GM12878 (cell line): Measurements from ENCODE around the gene GNB3. TPM values are rescaled to one million over a fixed set of nuclear protein-coding genes. Genes with fewer than 3 reads are reported as not detected.
"Not testable (repeated sequence)": the region's sequence is repeated elsewhere in the genome, so short reads cannot be mapped to it uniquely, and the experiment has no call there.

Source experiments
- ATAC-seq: fragments of 200-7000 bp; cut with Tn5 transposase; 3 replicates; pipeline ENCODE4 v1.9.1; 2020; ENCODE audit warnings: mild to moderate bottlenecking, moderate library complexity
- BruUV-seq: library from RNA; stranded (reverse); fragments of 400-500 nt; replicated peaks from 2 replicates; lab custom pipeline; 2021; lab: Mats Ljungman, UMichigan
- CTCF ChIA-PET: fragments of 300-600 bp; sonication (Branson Sonifier 250); formaldehyde crosslinking; extraction: SDS; loops from one replicate; lab custom pipeline; 2021; ENCODE audit warnings: inconsistent platforms; lab: Yijun Ruan, JAX
- POLR2A ChIA-PET: fragments of 350-600 bp; formaldehyde crosslinking; extraction: SDS; loops from one replicate; lab custom pipeline; 2021; ENCODE audit warnings: inconsistent platforms; lab: Charles Lee
- RAD21 ChIA-PET: fragments of 300-600 bp; sonication (Branson Sonifier 250); formaldehyde crosslinking; loops from one replicate; lab custom pipeline; 2023; ENCODE audit warnings: antibody characterized with exemption; ENCODE audit not compliant: unreplicated experiment; lab: Charles Lee
- SMC1A ChIA-PET: fragments of 300-600 bp; sonication (Branson Sonifier 250); formaldehyde crosslinking; loops from one replicate; lab custom pipeline; 2023; ENCODE audit not compliant: unreplicated experiment, uncharacterized antibody; lab: Charles Lee
- DNase-seq: peaks from one replicate; pipeline ENCODE4 v3.0.0-alpha.2; 2011; ENCODE audit warnings: low read depth, low spot score
- FAIRE-seq: peaks from 3 replicates; lab custom pipeline; 2011; peaks lifted over from hg19 to GRCh38; lab: Jason Lieb, UNC
- H2AFZ ChIP-seq: 2 replicates; pipeline ENCODE4 v1.6.0; 2011; ENCODE audit warnings: low read depth, low read length, control low read depth; ENCODE audit not compliant: control insufficient read depth
- H3K27ac ChIP-seq: 2 replicates; pipeline ENCODE4 v1.5.1; 2011; ENCODE audit warnings: control low read depth; ENCODE audit not compliant: control insufficient read depth, insufficient read depth
- H3K27me3 ChIP-seq, 2 experiments: replicated peaks in 1 of 2; 2 replicates each; pipeline versions ENCODE4 v1.6.0 to v1.6.1; 2011; ENCODE audit warnings: low read length in 1 of 2; ENCODE audit not compliant: control insufficient read depth in 2 of 2, insufficient read depth in 2 of 2
- H3K36me3 ChIP-seq, 2 experiments: 2 replicates each; pipeline ENCODE4 v1.5.1; 2011; ENCODE audit warnings: low read length in 1 of 2; ENCODE audit not compliant: control insufficient read depth in 2 of 2, insufficient read depth in 2 of 2
- H3K4me1 ChIP-seq: 2 replicates; pipeline ENCODE4 v1.6.1; 2011; ENCODE audit warnings: mild to moderate bottlenecking, low read length, moderate library complexity, mixed read lengths; ENCODE audit not compliant: control insufficient read depth, insufficient read depth
- H3K4me2 ChIP-seq: 2 replicates; pipeline ENCODE4 v1.6.0; 2011; ENCODE audit warnings: control low read depth; ENCODE audit not compliant: control insufficient read depth, insufficient read depth
- H3K4me3 ChIP-seq: fragments of 200-600 bp; sonication (generic); 2 replicates; pipeline ENCODE4 v1.5.1; 2016
- H3K79me2 ChIP-seq: 2 replicates; pipeline ENCODE4 v1.6.0; 2011; ENCODE audit warnings: low read length; ENCODE audit not compliant: control insufficient read depth, insufficient read depth
- H3K9ac ChIP-seq: 2 replicates; pipeline ENCODE4 v1.8.0; 2011; ENCODE audit warnings: low read length, control low read depth, mixed read lengths; ENCODE audit not compliant: control insufficient read depth, insufficient read depth
- H3K9me3 ChIP-seq: replicated peaks from 3 replicates; pipeline ENCODE4 v1.5.1; 2011; ENCODE audit warnings: mild to moderate bottlenecking, low read length; ENCODE audit not compliant: control insufficient read depth, insufficient read depth
- H4K20me1 ChIP-seq: 2 replicates; pipeline ENCODE4 v1.6.0; 2011; ENCODE audit not compliant: control insufficient read depth, insufficient read depth
- CBX5 ChIP-seq: sonication (generic); IDR thresholded peaks from 2 replicates; pipeline ENCODE4 v1.6.1; 2016; ENCODE audit warnings: low read depth, moderate library complexity, mild to moderate bottlenecking, inconsistent platforms
- MXI1 ChIP-seq: fragments of 150-350 bp; IDR thresholded peaks from 2 replicates; pipeline ENCODE4 v1.6.1; 2011; ENCODE audit warnings: low read depth, mild to moderate bottlenecking, inconsistent platforms, low read length, improper control_type of control experiment
- NR2C1 ChIP-seq: fragments of 450-650 bp; IDR thresholded peaks from 2 replicates; pipeline ENCODE4 v1.6.1; 2017; ENCODE audit warnings: antibody characterized with exemption, mild to moderate bottlenecking, moderate library complexity
- NR2C2 ChIP-seq: IDR thresholded peaks from 2 replicates; pipeline ENCODE4 v1.6.1; 2011; ENCODE audit warnings: borderline replicate concordance, low read depth; ENCODE audit not compliant: control insufficient read depth, insufficient read length
- RCOR1 ChIP-seq: conservative IDR thresholded peaks from 2 replicates; pipeline ENCODE4 v1.6.1; 2012; ENCODE audit warnings: low read depth, low read length, improper control_type of control experiment
- SMAD1 ChIP-seq: fragments of 450-650 bp; IDR thresholded peaks from 2 replicates; pipeline ENCODE4 v1.6.1; 2018; ENCODE audit warnings: mild to moderate bottlenecking, low read depth; ENCODE audit not compliant: partially characterized antibody
- SRF ChIP-seq, 2 experiments: IDR thresholded peaks; 2 replicates each; pipeline ENCODE4 v1.6.1; 2011; ENCODE audit warnings: low read depth in 2 of 2, low read length in 2 of 2, mild to moderate bottlenecking in 1 of 2, moderate library complexity in 1 of 2
- WGBS: methylation state at CpG from one replicate; pipeline ENCODE4 v1.1.6; 2016; ENCODE audit warnings: low lambda C conversion rate; ENCODE audit not compliant: insufficient replicate concordance, insufficient coverage; ENCODE audit errors: missing lambda C conversion rate; 5-methylcytosine and 5-hydroxymethylcytosine counted together
- in situ Hi-C: fragments of 300-500 bp; cut with MboI; formaldehyde crosslinking; loops from 9 replicates; pipeline ENCODE4 v1.14.3; 2018; ENCODE audit warnings: mixed read lengths
- intact Hi-C: fragments of 100-400 bp; cut with micrococcal nuclease; formaldehyde crosslinking; loops from one replicate; pipeline ENCODE4 v1.14.2; 2022; ENCODE audit not compliant: unreplicated experiment
- polyA plus RNA-seq, 11 experiments: library from polyadenylated mRNA; depleted of rRNA in 4 of 11; unstranded in 6 of 11; stranded (reverse) in 5 of 11; fragments of >200 nt; fragmentation: Nextera tagmentation in 4 of 11; fragmentation: Illumina TruSeq in 1 of 11; extraction: Ambion mirVana in 4 of 11; extraction: Trizol in 1 of 11; gene quantifications; 1 replicate in 1 of 11; 2 replicates in 10 of 11; pipeline versions ENCODE4 v1.2.1 to v1.2.3, GENCODE V29; 2011 to 2016; ENCODE audit warnings: inconsistent platforms in 2 of 11, missing spikeins in 2 of 11, low read depth in 1 of 11
- total RNA-seq, 4 experiments: library from RNA; depleted of rRNA in 3 of 4; stranded (reverse); fragments of >200 nt in 3 of 4; fragmentation: Illumina TruSeq in 1 of 4; extraction: Trizol in 1 of 4; gene quantifications; 2 replicates each; pipeline versions ENCODE4 v1.2.1 to v1.2.3, GENCODE V29; 2013 to 2021
- TF ChIP-seq, protein P1 (sequence below): fragments of 450-650 bp; formaldehyde crosslinking; IDR thresholded peaks from 2 replicates; pipeline ENCODE4 v1.4.0; 2022; ENCODE audit warnings: mild to moderate bottlenecking, moderate library complexity

Gene GNB3
- total and polyA plus RNA-seq, 10 of the 15 experiments (the other 5 are each of a cell fraction or from before 2014, with no cell fraction given) = 0.05 to 1.1 (median 0.36) TPM

DNA sequence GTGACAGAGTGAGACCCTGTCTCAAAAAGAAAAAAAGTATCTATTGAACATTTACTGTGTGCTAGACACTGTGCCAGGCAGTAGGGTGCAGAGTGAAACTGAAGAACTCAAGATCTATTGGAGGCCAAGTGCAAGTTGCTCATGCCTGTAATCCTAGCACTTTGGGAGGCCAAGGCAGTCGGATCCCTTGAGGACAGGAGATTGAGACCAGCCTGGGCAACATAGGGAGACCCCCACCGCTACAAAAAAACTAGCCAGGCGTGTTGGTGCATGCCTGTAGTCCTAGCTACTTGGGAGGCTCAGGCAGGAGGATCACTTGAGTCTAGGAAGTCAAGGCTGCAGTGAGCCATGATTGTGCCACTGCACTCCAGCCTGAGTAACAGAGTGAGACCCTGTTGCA lies 52.0 kb downstream of the GNB3 start:
- intact Hi-C loops = not testable (repeated sequence)
- 94% methylated on average over 3 of the region's 3 CpGs for WGBS

DNA sequence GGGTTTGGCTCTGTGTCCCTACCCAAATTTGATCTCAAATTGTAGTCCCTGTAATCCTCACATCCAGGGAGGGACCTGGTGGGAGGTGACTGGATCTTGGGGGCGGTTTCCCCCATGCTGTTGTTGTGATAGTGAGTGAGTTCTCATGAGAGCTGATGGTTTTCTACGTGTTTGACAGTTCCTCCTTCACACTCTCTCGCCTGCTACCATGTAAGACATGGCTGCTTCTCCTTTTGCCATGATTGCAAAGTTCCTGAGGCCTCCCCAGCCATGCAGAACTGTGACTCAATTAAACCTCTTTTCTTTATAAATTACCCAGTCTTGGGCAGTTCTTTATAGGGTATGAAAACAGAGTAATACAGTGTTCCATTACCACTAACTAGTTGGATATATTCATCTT lies 53.6 kb downstream of the GNB3 start:
- H2AFZ ChIP-seq = no peak overlapping the region
- no peaks in the 10 kb centered on the region for H3K79me2 ChIP-seq
- ChIA-PET RAD21 (no interaction called here), SMC1A (no interaction called here), POLR2A (no interaction called here), CTCF (interaction anchor here (1.4 to 6.1 kb wide), 2 partner anchors 9 to 24 kb away, joined by 4 to 121 read pairs; partner anchors contain the start of genes SPSB2 and TPI1)
- no peak overlapping the region for H3K9ac ChIP-seq
- no peaks in the 10 kb centered on the region for H3K27me3 ChIP-seq
- 70% methylated on average over 3 of the region's 3 CpGs for WGBS
- H3K9me3 ChIP-seq = no peaks in the 10 kb centered on the region
- FAIRE-seq (no peak), ATAC-seq (no peak), DNase-seq (no peak)
- H3K4me2 ChIP-seq = no peak overlapping the region
- no peaks in the 10 kb centered on the region for H4K20me1 ChIP-seq
- no peak overlapping the region for H3K4me3 ChIP-seq
- peaks cover 12% of the 10 kb centered on the region for H3K4me1 ChIP-seq
- in situ Hi-C loops (no loop called here), intact Hi-C loops (no loop called here)
- BruUV-seq = no TSS peak
- no peak overlapping the region for H3K27ac ChIP-seq
- TF ChIP-seq NR2C2 = no peak
- TF ChIP-seq SMAD1 = no peak
- no peak for TF ChIP-seq MXI1
- no peak for TF ChIP-seq SRF (IDR thresholded peaks at IDR 0.05; ENCODE audit: low read depth in 2 of 2, low read length in 2 of 2)
- TF ChIP-seq NR2C1 = no peak
- no peak for TF ChIP-seq RCOR1
- TF ChIP-seq CBX5 = no peak
- TF ChIP-seq, protein P1, sequence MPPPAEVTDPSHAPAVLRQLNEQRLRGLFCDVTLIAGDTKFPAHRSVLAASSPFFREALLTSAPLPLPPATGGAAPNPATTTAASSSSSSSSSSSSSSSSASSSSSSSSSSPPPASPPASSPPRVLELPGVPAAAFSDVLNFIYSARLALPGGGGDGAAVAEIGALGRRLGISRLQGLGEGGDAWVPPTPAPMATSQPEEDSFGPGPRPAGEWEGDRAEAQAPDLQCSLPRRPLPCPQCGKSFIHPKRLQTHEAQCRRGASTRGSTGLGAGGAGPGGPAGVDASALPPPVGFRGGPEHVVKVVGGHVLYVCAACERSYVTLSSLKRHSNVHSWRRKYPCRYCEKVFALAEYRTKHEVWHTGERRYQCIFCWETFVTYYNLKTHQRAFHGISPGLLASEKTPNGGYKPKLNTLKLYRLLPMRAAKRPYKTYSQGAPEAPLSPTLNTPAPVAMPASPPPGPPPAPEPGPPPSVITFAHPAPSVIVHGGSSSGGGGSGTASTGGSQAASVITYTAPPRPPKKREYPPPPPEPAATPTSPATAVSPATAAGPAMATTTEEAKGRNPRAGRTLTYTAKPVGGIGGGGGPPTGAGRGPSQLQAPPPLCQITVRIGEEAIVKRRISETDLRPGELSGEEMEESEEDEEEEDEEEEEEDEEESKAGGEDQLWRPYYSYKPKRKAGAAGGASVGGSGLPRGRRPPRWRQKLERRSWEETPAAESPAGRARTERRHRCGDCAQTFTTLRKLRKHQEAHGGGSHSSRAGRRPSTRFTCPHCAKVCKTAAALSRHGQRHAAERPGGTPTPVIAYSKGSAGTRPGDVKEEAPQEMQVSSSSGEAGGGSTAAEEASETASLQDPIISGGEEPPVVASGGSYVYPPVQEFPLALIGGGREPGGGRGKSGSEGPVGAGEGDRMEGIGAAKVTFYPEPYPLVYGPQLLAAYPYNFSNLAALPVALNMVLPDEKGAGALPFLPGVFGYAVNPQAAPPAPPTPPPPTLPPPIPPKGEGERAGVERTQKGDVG (CRISPR knock-in tag) = no peak
- H3K36me3 ChIP-seq = no peaks in the 10 kb centered on the region

More for the DNA sequence above, 52.0 kb downstream of the GNB3 start:
- H3K4me1 ChIP-seq = peaks cover 12% of the 10 kb centered on the region
- H3K27ac ChIP-seq, H3K79me2 ChIP-seq, ATAC-seq, H3K36me3 ChIP-seq, H3K27me3 ChIP-seq, H4K20me1 ChIP-seq, in situ Hi-C loops, DNase-seq, H3K4me2 ChIP-seq, FAIRE-seq, BruUV-seq, H3K9me3 ChIP-seq, H2AFZ ChIP-seq, H3K4me3 ChIP-seq, H3K9ac ChIP-seq: not testable (repeated sequence)
- CTCF ChIA-PET = interaction anchor here (1.8 to 6.1 kb wide), 7 partner anchors 10 to 40 kb away, joined by 6 to 121 read pairs (median 15); partner anchors contain the start of genes CDCA3, SPSB2, TPI1 and USP5
- RAD21 ChIA-PET = interaction anchor here (1.7 to 2.3 kb wide), 2 partner anchors 20 to 53 kb away, joined by 5 to 37 read pairs; partner anchors contain the start of gene SPSB2
- POLR2A ChIA-PET = interaction anchor here (0.7 to 2.1 kb wide), 7 partner anchors 14 to 383 kb away, joined by 3 to 21 read pairs (median 7); partner anchors contain the start of genes CDCA3, ENO2, LRRC23 and SPSB2
- SMC1A ChIA-PET = interaction anchor here (0.7 to 2.8 kb wide), 3 partner anchors 20 to 41 kb away, joined by 3 to 41 read pairs (median 16); partner anchors contain the start of genes ENO2, SPSB2 and USP5
